WI38 (cell line): Measurements from ENCODE around the gene FIP1L1.
A peak's percentile ranks its signal among the peaks of the same experiment; 100 is the strongest.

ENCODE experiments used
- H3K4me3 ChIP-seq: 2 replicates; pipeline ENCODE4 v1.5.1; 2011; ENCODE audit warnings: low read depth, mild to moderate bottlenecking, control low read depth, low read length
- CTCF ChIP-seq: IDR thresholded peaks from 2 replicates; pipeline ENCODE4 v1.5.1; 2012; ENCODE audit warnings: low read depth, mild to moderate bottlenecking, control low read depth, low read length

Gene FIP1L1

GRCh38 chr4:53355930-53356521, 21.4 kb upstream of the FIP1L1 start:
- H3K4me3 ChIP-seq: no peak overlapping the region
- no peak for TF ChIP-seq CTCF

GRCh38 chr4:53361451-53361850, 16.0 kb upstream of the FIP1L1 start:
- no peak overlapping the region for H3K4me3 ChIP-seq
- TF ChIP-seq CTCF: no peak

- no peak for TF ChIP-seq CTCF
- no peak overlapping the region for H3K4me3 ChIP-seq
These were observed 15.3 kb upstream of the FIP1L1 start for GRCh38 chr4:53362093-53362492.

- peak overlapping the region; percentile 97 for H3K4me3 ChIP-seq
- no peak for TF ChIP-seq CTCF
These were observed 12.8 kb upstream of the FIP1L1 start for GRCh38 chr4:53364624-53365023.

GRCh38 chr4:53365121-53365485, 12.3 kb upstream of the FIP1L1 start:
- TF ChIP-seq CTCF: no peak
- peak overlapping the region; percentile 97 for H3K4me3 ChIP-seq

- no peak for TF ChIP-seq CTCF
- H3K4me3 ChIP-seq: peak within 1 kb of the TSS; percentile 97
These were observed 11.7 kb upstream of the FIP1L1 start, which contains the start of gene SCFD2 for GRCh38 chr4:53365486-53366300. TSS of gene SCFD2 (minus strand) at chr4:53366061.

GRCh38 chr4:53366301-53366716, 11.1 kb upstream of the FIP1L1 start:
- no peak for TF ChIP-seq CTCF
- peak overlapping the region; percentile 97 for H3K4me3 ChIP-seq
